SIG-M5 (cell line): ENCODE results near the gene MMP17.

ENCODE experiments used
- DNase-seq: peaks from one replicate; lab custom pipeline; 2025; lab: John Stamatoyannopoulos, UW

The MMP17 gene

GRCh38 chr12:131895640-131896079, 67.5 kb downstream of the MMP17 start:
- DNase-seq: no peak

DNA sequence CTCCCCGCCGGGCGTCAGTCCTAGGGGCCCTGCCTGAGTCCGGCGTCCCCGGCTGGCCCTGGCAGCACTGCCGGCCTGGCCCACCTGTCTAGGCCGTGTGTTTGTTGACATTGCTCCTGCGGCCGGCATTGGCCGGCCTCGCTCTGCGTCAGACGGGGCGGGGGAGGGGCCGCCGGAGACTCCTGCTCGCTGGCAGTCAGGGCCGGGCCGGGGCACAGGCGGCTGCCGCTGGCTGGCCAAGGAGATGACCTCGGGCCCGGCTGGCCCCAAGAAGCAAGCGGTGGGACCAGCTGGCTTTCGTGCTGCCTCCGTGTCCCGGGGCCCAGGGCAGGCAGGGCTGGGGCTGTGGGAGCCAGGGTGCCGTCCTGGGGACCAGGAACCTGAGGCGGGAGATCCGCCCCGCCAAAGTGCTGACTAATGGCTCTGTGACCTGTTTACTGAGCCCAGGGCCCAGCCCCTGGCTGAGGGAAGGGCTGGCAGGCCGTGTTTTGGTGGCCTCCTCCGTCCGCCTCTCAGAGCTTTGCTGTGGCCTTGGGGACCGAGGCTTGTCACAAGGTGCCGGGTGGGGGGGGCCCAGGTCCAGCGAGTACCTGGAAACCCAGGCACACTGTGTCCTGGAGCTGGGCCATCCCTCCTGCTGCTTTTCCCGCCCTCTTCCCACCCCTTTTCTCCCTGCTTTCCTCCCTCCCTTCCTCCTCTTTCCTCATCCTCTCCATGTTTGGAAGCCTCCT, 68.1 kb downstream of the MMP17 start:
- DNase-seq: no peak

GRCh38 chr12:131896811-131897270, 68.6 kb downstream of the MMP17 start:
- no peak for DNase-seq

DNA sequence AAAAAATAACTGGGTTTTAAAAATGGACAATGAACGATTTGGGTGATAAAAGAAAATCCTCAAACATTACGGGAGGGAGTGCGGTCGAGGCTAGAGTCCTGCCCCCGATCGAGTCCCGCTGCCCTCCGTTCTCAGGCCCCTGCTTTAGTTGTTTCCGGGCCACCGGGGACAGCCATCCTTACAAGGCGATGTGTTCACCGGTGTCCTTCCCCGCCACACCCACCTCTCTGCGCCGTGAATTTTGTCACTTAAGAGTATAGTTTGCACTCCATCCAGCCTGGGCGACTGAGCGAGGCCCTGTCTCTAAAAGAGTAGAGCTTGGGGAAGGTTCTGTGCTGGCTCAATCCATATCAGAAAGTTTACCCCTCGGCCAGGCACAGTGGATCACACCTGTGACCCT, 69.1 kb downstream of the MMP17 start:
- DNase-seq: no peak

DNA sequence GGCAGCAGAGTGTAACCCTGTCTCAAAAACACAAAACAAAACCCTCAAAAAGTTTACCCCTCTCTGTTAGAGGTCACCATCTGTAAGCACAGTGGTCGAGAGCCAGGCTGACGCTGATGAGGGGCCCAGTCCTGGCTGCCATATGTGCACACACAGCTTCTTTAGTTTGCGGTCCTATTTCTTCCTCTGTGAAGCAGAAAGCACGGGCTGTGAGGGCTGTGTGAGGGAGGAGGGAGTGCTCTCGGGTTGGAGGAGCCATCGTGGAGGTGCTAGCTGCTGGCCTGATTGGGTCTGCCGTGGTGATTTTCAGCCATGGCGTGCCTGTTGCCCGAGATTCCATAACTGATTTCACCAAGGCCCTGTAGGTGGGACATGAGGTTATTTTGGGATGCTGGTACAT, 69.7 kb downstream of the MMP17 start:
- no peak for DNase-seq

DNA sequence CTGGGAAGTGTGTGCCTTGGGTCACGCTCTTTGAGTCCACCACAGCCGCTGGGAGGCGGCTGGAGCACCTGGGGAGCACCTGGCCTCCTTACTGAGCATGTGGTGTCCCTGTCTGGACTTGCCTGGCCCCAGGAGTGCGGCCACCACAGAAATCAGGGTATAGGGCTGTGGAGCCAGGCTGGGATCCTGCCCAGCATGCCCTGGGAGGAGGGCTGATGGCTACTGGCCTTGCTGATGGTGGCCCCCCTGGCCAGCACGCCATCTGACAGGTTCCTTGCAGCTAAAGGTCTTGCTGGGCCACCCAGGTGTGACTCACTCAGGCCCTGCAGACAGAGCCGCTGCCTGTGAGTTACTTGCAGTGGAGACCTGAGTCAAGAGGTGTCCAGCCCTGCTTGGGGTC, 72.2 kb downstream of the MMP17 start:
- no peak for DNase-seq
